WTC11 (cell line): Measurements from ENCODE around the gene GUCY1B1. TPM values are rescaled to one million over a fixed set of nuclear protein-coding genes. Genes with fewer than 3 reads are reported as not detected.

Experiments used
- ATAC-seq: fragments of 200-7000 bp; cut with Tn5 transposase; 2 replicates; pipeline ENCODE4 v1.10.0; 2021; ENCODE audit warnings: mild to moderate bottlenecking, moderate library complexity
- CTCF ChIA-PET: fragments of 300-600 bp; sonication (Branson Sonifier 250); formaldehyde crosslinking; loops from one replicate; lab custom pipeline; 2021; ENCODE audit warnings: antibody characterized with exemption; lab: Charles Lee
- POLR2A ChIA-PET: fragments of 350-600 bp; sonication (Branson Sonifier 250); formaldehyde crosslinking; loops from one replicate; lab custom pipeline; 2021; ENCODE audit warnings: antibody characterized with exemption; lab: Charles Lee
- DNase-seq: peaks from one replicate; pipeline ENCODE4 v3.0.0; 2021; ENCODE audit warnings: low spot score
- H3K27ac Mint-ChIP-seq: 2 replicates; pipeline ENCODE4 v1.8.0; 2021; ENCODE audit warnings: mixed read lengths
- H3K27me3 Mint-ChIP-seq: 2 replicates; pipeline ENCODE4 v1.8.0; 2021; ENCODE audit warnings: low read depth, mild to moderate bottlenecking, moderate library complexity, mixed read lengths
- H3K36me3 Mint-ChIP-seq: 2 replicates; pipeline ENCODE4 v1.8.0; 2021; ENCODE audit warnings: mixed read lengths
- H3K4me1 Mint-ChIP-seq: 2 replicates; pipeline ENCODE4 v1.8.0; 2022; ENCODE audit warnings: mixed read lengths
- H3K4me3 Mint-ChIP-seq: 2 replicates; pipeline ENCODE4 v1.8.0; 2021; ENCODE audit warnings: mild to moderate bottlenecking, moderate library complexity, mixed read lengths
- H3K9me3 Mint-ChIP-seq: 2 replicates; pipeline ENCODE4 v1.8.0; 2021; ENCODE audit warnings: mixed read lengths
- AR ChIP-seq: fragments of 250-450 bp; sonication (Bioruptor Pico); IDR thresholded peaks from 2 replicates; pipeline ENCODE4 v1.9.0; 2021; ENCODE audit warnings: mild to moderate bottlenecking
- CREB1 ChIP-seq: sonication (generic); formaldehyde crosslinking; IDR thresholded peaks from 2 replicates; pipeline ENCODE4 v1.8.0; 2023; ENCODE audit warnings: mild to moderate bottlenecking, missing genetic modification reagents
- ESRRA ChIP-seq: sonication (generic); formaldehyde crosslinking; IDR thresholded peaks from 2 replicates; pipeline ENCODE4 v1.8.1; 2022; ENCODE audit warnings: mild to moderate bottlenecking, missing genetic modification reagents, borderline replicate concordance
- IRF1 ChIP-seq: sonication (generic); formaldehyde crosslinking; IDR thresholded peaks from 2 replicates; pipeline ENCODE4 v1.8.0; 2023; ENCODE audit warnings: missing genetic modification reagents
- IRF2 ChIP-seq: sonication (generic); formaldehyde crosslinking; IDR thresholded peaks from 2 replicates; pipeline ENCODE4 v1.8.0; 2022; ENCODE audit warnings: low read depth, missing genetic modification reagents, borderline replicate concordance
- NFYB ChIP-seq: sonication (generic); formaldehyde crosslinking; conservative IDR thresholded peaks from 2 replicates; pipeline ENCODE4 v1.8.0; 2022; ENCODE audit warnings: low read depth, missing genetic modification reagents
- PRDM15 ChIP-seq: sonication (generic); formaldehyde crosslinking; IDR thresholded peaks from 2 replicates; pipeline ENCODE4 v1.8.0; 2022; ENCODE audit warnings: missing genetic modification reagents
- SMAD3 ChIP-seq: sonication (generic); formaldehyde crosslinking; IDR thresholded peaks from 2 replicates; pipeline ENCODE4 v1.8.0; 2022; ENCODE audit warnings: missing genetic modification reagents, mild to moderate bottlenecking, borderline replicate concordance
- STAT6 ChIP-seq: sonication (generic); formaldehyde crosslinking; conservative IDR thresholded peaks from 2 replicates; pipeline ENCODE4 v1.8.1; 2023; ENCODE audit warnings: mild to moderate bottlenecking, low read depth, missing genetic modification reagents, moderate library complexity
- TEAD4 ChIP-seq: sonication (generic); formaldehyde crosslinking; IDR thresholded peaks from 2 replicates; pipeline ENCODE4 v1.8.0; 2022; ENCODE audit warnings: mild to moderate bottlenecking, missing genetic modification reagents
- ZNF219 ChIP-seq: sonication (generic); formaldehyde crosslinking; IDR thresholded peaks from 2 replicates; pipeline ENCODE4 v1.8.0; 2023; ENCODE audit warnings: missing genetic modification reagents, mild to moderate bottlenecking, borderline replicate concordance
- ZNF232 ChIP-seq: sonication (generic); formaldehyde crosslinking; IDR thresholded peaks from 2 replicates; pipeline ENCODE4 v1.8.0; 2022; ENCODE audit warnings: mild to moderate bottlenecking, missing genetic modification reagents
- ZNF263 ChIP-seq: sonication (generic); formaldehyde crosslinking; IDR thresholded peaks from 2 replicates; pipeline ENCODE4 v1.8.1; 2022; ENCODE audit warnings: low read depth, mild to moderate bottlenecking, moderate library complexity, missing genetic modification reagents
- ZNF317 ChIP-seq: sonication (generic); formaldehyde crosslinking; IDR thresholded peaks from 2 replicates; pipeline ENCODE4 v1.8.1; 2023; ENCODE audit warnings: low read depth, mild to moderate bottlenecking, moderate library complexity, missing genetic modification reagents, borderline replicate concordance
- ZNF416 ChIP-seq: fragments of 250-450 bp; sonication (Bioruptor Pico); IDR thresholded peaks from 2 replicates; pipeline ENCODE4 v1.9.0; 2021; ENCODE audit warnings: mild to moderate bottlenecking, inconsistent platforms
- ZNF425 ChIP-seq: fragments of 250-450 bp; sonication (Bioruptor Pico); conservative IDR thresholded peaks from 2 replicates; pipeline ENCODE4 v1.9.0; 2021; ENCODE audit warnings: mild to moderate bottlenecking
- ZNF512 ChIP-seq: sonication (generic); formaldehyde crosslinking; IDR thresholded peaks from 2 replicates; pipeline ENCODE4 v1.8.1; 2022; ENCODE audit warnings: missing genetic modification reagents, borderline replicate concordance
- total RNA-seq: library from RNA; stranded (reverse); gene quantifications from 3 replicates; pipeline ENCODE4 v1.2.3, GENCODE V29; 2021
- TF ChIP-seq, protein P1 (sequence below): sonication (generic); formaldehyde crosslinking; IDR thresholded peaks from 2 replicates; pipeline ENCODE4 v1.8.1; 2022; ENCODE audit warnings: mild to moderate bottlenecking, moderate library complexity, missing genetic modification reagents
- TF ChIP-seq, protein P2 (sequence below): fragments of 200-600 bp; IDR thresholded peaks from 2 replicates; pipeline ENCODE4 v1.8.0; 2022; ENCODE audit warnings: antibody characterized with exemption

The GUCY1B1 gene
- total RNA-seq, 1 experiment from 2014 or later = 12.7 TPM

- TF ChIP-seq TEAD4 (CRISPR knock-in tag) (no peak), ZNF263 (CRISPR knock-in tag) (no peak)
Measured at GRCh38 chr4:155789391-155789790, 30.6 kb downstream of the GUCY1B1 start (continued).

- POLR2A ChIA-PET = no interaction called here
Measured at GRCh38 chr4:155789982-155790381, 31.2 kb downstream of the GUCY1B1 start.

More at GRCh38 chr4:155789982-155790381, 31.2 kb downstream of the GUCY1B1 start:
- DNase-seq (no peak), ATAC-seq (no peak)
- Mint-ChIP-seq H3K27me3 (no peaks in the 10 kb centered on the region; the same call in 1 of the 2 replicates), H3K4me3 (no peak overlapping the region), H3K4me1 (no peaks in the 10 kb centered on the region), H3K36me3 (no peaks in the 10 kb centered on the region), H3K9me3 (no peaks in the 10 kb centered on the region), H3K27ac (no peak overlapping the region)
- no peak for TF ChIP-seq ZNF317 (CRISPR knock-in tag)
- TF ChIP-seq IRF1 (CRISPR knock-in tag) = no peak
- no peak for TF ChIP-seq IRF2 (CRISPR knock-in tag)
- no peak for TF ChIP-seq ZNF416 (CRISPR knock-in tag)
- TF ChIP-seq, protein P1, sequence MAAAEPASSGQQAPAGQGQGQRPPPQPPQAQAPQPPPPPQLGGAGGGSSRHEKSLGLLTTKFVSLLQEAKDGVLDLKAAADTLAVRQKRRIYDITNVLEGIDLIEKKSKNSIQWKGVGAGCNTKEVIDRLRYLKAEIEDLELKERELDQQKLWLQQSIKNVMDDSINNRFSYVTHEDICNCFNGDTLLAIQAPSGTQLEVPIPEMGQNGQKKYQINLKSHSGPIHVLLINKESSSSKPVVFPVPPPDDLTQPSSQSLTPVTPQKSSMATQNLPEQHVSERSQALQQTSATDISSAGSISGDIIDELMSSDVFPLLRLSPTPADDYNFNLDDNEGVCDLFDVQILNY (CRISPR knock-in tag) = no peak
- no peak for TF ChIP-seq ZNF232 (CRISPR knock-in tag)
- no peak for TF ChIP-seq CREB1
- TF ChIP-seq AR = no peak
- TF ChIP-seq SMAD3 (CRISPR knock-in tag) = no peak
- no peak for TF ChIP-seq ZNF425
- TF ChIP-seq ZNF219 = no peak
- no peak for TF ChIP-seq STAT6
- no peak for TF ChIP-seq ZNF512 (CRISPR knock-in tag)
- TF ChIP-seq, protein P2, sequence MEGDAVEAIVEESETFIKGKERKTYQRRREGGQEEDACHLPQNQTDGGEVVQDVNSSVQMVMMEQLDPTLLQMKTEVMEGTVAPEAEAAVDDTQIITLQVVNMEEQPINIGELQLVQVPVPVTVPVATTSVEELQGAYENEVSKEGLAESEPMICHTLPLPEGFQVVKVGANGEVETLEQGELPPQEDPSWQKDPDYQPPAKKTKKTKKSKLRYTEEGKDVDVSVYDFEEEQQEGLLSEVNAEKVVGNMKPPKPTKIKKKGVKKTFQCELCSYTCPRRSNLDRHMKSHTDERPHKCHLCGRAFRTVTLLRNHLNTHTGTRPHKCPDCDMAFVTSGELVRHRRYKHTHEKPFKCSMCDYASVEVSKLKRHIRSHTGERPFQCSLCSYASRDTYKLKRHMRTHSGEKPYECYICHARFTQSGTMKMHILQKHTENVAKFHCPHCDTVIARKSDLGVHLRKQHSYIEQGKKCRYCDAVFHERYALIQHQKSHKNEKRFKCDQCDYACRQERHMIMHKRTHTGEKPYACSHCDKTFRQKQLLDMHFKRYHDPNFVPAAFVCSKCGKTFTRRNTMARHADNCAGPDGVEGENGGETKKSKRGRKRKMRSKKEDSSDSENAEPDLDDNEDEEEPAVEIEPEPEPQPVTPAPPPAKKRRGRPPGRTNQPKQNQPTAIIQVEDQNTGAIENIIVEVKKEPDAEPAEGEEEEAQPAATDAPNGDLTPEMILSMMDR = no peak
- no peak for TF ChIP-seq NFYB (CRISPR knock-in tag)
- TF ChIP-seq ESRRA = no peak
- no peak for TF ChIP-seq PRDM15 (CRISPR knock-in tag)
- CTCF ChIA-PET = no interaction called here
